ENCODE measurements around the gene OPRM1. TPM values are rescaled to one million over a fixed set of nuclear protein-coding genes. Genes with fewer than 3 reads are reported as not detected.
"Not testable (repeated sequence)": the region's sequence is repeated elsewhere in the genome, so short reads cannot be mapped to it uniquely, and the experiment has no call there.

OPRM1 gene
- total RNA-seq, 1 donor from 2014 or later, result 0.92 TPM

GRCh38 chr6:154209555-154209954, 170.5 kb downstream of the OPRM1 start:
- no peak for DNase-seq

- DNase-seq, result no peak
Observed at GRCh38 chr6:154210678-154211077, 171.6 kb downstream of the OPRM1 start.

- DNase-seq, result no peak
Observed at GRCh38 chr6:154213782-154214181, 174.7 kb downstream of the OPRM1 start.

- no peak for DNase-seq
Observed at GRCh38 chr6:154218301-154218700, 179.3 kb downstream of the OPRM1 start.

GRCh38 chr6:154218787-154219186, 179.7 kb downstream of the OPRM1 start:
- no peak for DNase-seq

GRCh38 chr6:154219250-154219649, 180.2 kb downstream of the OPRM1 start:
- DNase-seq, result no peak

GRCh38 chr6:154222716-154223115, 183.7 kb downstream of the OPRM1 start:
- no peak for DNase-seq

GRCh38 chr6:154223296-154223695, 184.3 kb downstream of the OPRM1 start:
- no peak for DNase-seq

GRCh38 chr6:154226461-154226860, 187.4 kb downstream of the OPRM1 start:
- no peak for DNase-seq

GRCh38 chr6:154227862-154228520, 189.0 kb downstream of the OPRM1 start:
- DNase-seq, result no peak

- DNase-seq, result no peak
Observed at GRCh38 chr6:154228521-154228905, 189.5 kb downstream of the OPRM1 start.

GRCh38 chr6:154229786-154230185, 190.7 kb downstream of the OPRM1 start:
- DNase-seq, result no peak

GRCh38 chr6:154230393-154230792, 191.4 kb downstream of the OPRM1 start:
- DNase-seq, result no peak

GRCh38 chr6:154230910-154231595, 192.0 kb downstream of the OPRM1 start:
- DNase-seq, result no peak

GRCh38 chr6:154232013-154232910, 193.2 kb downstream of the OPRM1 start:
- DNase-seq, result no peak

- DNase-seq, result no peak
Observed at GRCh38 chr6:154233383-154233782, 194.3 kb downstream of the OPRM1 start.

GRCh38 chr6:154234019-154234772, 195.2 kb downstream of the OPRM1 start:
- DNase-seq, result no peak

GRCh38 chr6:154236646-154237301, 197.7 kb downstream of the OPRM1 start:
- DNase-seq, result no peak

- DNase-seq, result no peak
Observed at GRCh38 chr6:154238831-154239230, 199.8 kb downstream of the OPRM1 start.

- no peak for DNase-seq
Observed at GRCh38 chr6:154239392-154239791, 200.4 kb downstream of the OPRM1 start.

GRCh38 chr6:154241061-154241460, 202.0 kb downstream of the OPRM1 start:
- not testable (repeated sequence) for DNase-seq

GRCh38 chr6:154241581-154241980, 202.5 kb downstream of the OPRM1 start:
- DNase-seq, result no peak
